GM19452 (cell line): ENCODE results near the gene ACTR6.

Experiments used
- ATAC-seq: cut with Tn5 transposase; IDR thresholded peaks from one replicate; pipeline ENCODE4 v1.9.1; 2021; ENCODE audit not compliant: unreplicated experiment

The ACTR6 gene

GRCh38 chr12:100265732-100266584 is 65.3 kb downstream of the ACTR6 start:
- peak; percentile 13 for ATAC-seq

GRCh38 chr12:100266585-100266834 is 65.9 kb downstream of the ACTR6 start:
- ATAC-seq, result peak; percentile 83

DNA sequence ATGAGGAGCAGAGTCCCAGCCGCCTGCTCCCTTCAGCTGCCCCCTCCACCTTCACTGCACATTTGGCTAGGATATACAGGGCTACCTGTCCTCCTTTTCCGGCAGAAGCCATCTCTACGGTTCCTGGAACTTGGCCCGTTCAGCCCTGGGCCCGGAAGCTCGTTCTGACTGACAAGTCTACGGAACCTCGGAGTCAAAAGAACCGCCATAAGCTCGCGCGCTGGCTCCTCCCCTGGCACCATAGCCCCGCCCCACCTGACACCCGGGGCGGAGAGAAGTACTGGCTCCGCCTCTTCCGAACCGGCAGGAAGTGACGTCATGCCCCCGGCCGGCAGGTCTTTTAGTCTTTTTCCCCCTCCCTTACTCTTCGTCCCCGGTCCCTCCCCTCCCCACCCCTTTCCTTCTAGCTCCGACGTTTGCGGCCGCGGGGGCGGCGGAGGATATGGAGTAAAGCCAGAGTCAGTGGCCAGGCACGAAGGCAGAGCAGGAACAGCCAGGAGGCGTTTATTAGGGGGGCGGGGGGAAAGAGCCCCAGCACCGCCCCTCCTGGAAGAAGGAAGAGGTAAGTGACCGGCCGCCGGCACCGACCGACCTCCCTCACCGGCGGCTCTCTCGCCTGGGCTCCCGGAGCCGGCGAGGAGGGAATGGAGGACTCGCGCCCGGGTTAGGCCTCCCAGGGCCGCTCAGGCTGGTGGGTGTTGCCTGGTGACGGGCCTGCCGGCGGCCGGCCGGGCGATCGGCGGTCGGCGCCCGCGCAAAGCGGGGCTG is 66.4 kb downstream of the ACTR6 start, which contains the start of the genes DEPDC4 and SCYL2:
Gene DEPDC4, minus strand, starts transcription at position 245 of the 768 bp plus-strand sequence. Its CDS starts 3 bp downstream, at position 242.
Gene SCYL2, plus strand, starts transcription at position 343 of the 768 bp plus-strand sequence. CDS start 15,794 bp downstream, outside the sequence.
- ATAC-seq, result peak; percentile 90

GRCh38 chr12:100267603-100268281 is 67.1 kb downstream of the ACTR6 start:
- ATAC-seq, result peak; percentile 13

DNA sequence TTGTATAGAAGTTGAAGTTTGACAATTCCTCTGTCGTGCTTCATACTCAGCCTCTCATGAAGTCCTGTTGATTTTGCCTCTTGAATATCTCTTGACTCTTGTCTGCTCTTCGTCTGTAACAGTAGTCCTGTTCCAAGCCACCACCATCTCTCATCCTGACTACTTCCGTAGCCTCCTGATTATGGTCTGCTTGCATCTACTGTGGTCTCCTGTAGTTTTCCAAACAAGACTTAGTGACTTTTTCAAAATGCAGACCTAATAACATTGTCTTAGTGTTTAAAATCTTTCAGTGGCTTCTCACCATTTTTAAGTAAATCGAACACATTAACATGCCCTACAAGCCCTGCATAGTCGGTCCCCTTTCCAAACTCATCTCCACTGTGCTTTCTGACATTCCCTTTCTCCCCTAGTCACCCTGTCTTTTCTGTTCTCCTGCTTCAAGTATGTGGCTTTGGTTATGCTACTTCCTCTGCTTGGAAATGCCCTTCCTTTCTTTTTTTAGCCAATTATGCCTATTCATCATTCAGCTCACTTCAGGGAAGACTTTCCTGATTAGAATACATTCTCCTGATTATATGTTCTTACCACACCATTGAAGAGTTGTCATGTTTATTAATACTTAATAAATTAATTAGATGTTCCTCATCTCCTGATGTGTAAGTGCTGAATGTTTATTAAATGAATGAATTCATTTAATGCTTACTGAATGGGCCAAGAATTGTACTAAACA is 68.4 kb downstream of the ACTR6 start:
- no peak for ATAC-seq

GRCh38 chr12:100273782-100274181 is 73.2 kb downstream of the ACTR6 start:
- no peak for ATAC-seq
